Peyer's patch (tissue), 4 donors: ENCODE measurements around the gene TARDBP. TPM values are rescaled to one million over a fixed set of nuclear protein-coding genes. Genes with fewer than 3 reads are reported as not detected.
"Not testable (repeated sequence)": the region's sequence is repeated elsewhere in the genome, so short reads cannot be mapped to it uniquely, and the experiment has no call there.

ENCODE experiments used
- DNase-seq, 3 donors: peaks; one replicate each; pipeline ENCODE4 v3.0.0-alpha.2; 2017 to 2019
- H3K27ac ChIP-seq, 4 donors: fragments of 200-600 bp; sonication (generic); one replicate each; pipeline ENCODE4 v1.5.1; 2016 to 2019
- H3K27me3 ChIP-seq, 2 donors: fragments of 200-600 bp; sonication (generic); one replicate each; pipeline ENCODE4 v1.5.1; 2019
- H3K36me3 ChIP-seq, 3 donors: fragments of 200-600 bp; sonication (generic); one replicate each; pipeline ENCODE4 v1.5.1; 2016 to 2019
- H3K4me1 ChIP-seq, 4 donors: fragments of 200-600 bp; sonication (generic); one replicate each; pipeline ENCODE4 v1.5.1; 2016 to 2019
- H3K4me3 ChIP-seq, 4 donors: fragments of 200-600 bp; sonication (generic); 1 replicate in 3 of 4; 2 replicates in 1 of 4; pipeline ENCODE4 v1.5.1; 2016 to 2019; ENCODE audit warnings: mild to moderate bottlenecking in 1 of 4
- H3K9me3 ChIP-seq, 4 donors: fragments of 200-600 bp; sonication (generic); one replicate each; pipeline ENCODE4 v1.5.1; 2016 to 2019; ENCODE audit warnings: mild to moderate bottlenecking in 1 of 4
- POLR2A ChIP-seq, 2 donors: fragments of 450-650 bp; IDR thresholded peaks; one replicate each; pipeline ENCODE4 v1.5.1; 2017; ENCODE audit warnings: antibody characterized with exemption in 2 of 2, mild to moderate bottlenecking in 2 of 2, moderate library complexity in 2 of 2
- total RNA-seq, 4 donors: library from RNA; depleted of rRNA; stranded (reverse); fragments of >200 nt; gene quantifications; one replicate each; pipeline ENCODE4 v1.1.0, GENCODE V29; 2016
- TF ChIP-seq, protein P1 (sequence below), 6 experiments: fragments of 450-650 bp in 4 of 6; fragments of 200-600 bp in 2 of 6; sonication (generic) in 1 of 6; IDR thresholded peaks; one replicate each; pipeline ENCODE4 v1.5.1; 2017 to 2019; ENCODE audit warnings: antibody characterized with exemption in 6 of 6, mild to moderate bottlenecking in 3 of 6, moderate library complexity in 1 of 6

TARDBP gene
- total RNA-seq, 4 donors from 2014 or later, result 141 to 313 (median 167) TPM

- Histone ChIP-seq H3K27me3 (no peaks in the 10 kb centered on the region), H3K4me3 (peak overlapping the region; percentile 80 to 100 (median 94)), H3K36me3 (peaks cover 0 to 46% (median 3%) of the 10 kb centered on the region in 3 donors), H3K9me3 (no peaks in the 10 kb centered on the region), H3K4me1 (peaks cover 0 to 34% (median 9%) of the 10 kb centered on the region in 4 donors), H3K27ac (peak overlapping the region; percentile 95 to 99 (median 96))
- TF ChIP-seq, protein P1, sequence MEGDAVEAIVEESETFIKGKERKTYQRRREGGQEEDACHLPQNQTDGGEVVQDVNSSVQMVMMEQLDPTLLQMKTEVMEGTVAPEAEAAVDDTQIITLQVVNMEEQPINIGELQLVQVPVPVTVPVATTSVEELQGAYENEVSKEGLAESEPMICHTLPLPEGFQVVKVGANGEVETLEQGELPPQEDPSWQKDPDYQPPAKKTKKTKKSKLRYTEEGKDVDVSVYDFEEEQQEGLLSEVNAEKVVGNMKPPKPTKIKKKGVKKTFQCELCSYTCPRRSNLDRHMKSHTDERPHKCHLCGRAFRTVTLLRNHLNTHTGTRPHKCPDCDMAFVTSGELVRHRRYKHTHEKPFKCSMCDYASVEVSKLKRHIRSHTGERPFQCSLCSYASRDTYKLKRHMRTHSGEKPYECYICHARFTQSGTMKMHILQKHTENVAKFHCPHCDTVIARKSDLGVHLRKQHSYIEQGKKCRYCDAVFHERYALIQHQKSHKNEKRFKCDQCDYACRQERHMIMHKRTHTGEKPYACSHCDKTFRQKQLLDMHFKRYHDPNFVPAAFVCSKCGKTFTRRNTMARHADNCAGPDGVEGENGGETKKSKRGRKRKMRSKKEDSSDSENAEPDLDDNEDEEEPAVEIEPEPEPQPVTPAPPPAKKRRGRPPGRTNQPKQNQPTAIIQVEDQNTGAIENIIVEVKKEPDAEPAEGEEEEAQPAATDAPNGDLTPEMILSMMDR (IDR thresholded peaks at IDR 0.05), result no peak
- TF ChIP-seq POLR2A (IDR thresholded peaks at IDR 0.05), result no peak
- no peak for DNase-seq
Measured at GRCh38 chr1:11013160-11013531, 692 bp downstream of the TARDBP start.

- H3K4me1 ChIP-seq, result peaks cover 0 to 23% (median under 1%) of the 10 kb centered on the region in 4 donors
- not testable (repeated sequence) for DNase-seq, H3K4me3 ChIP-seq, H3K27me3 ChIP-seq, H3K27ac ChIP-seq, H3K9me3 ChIP-seq
- peaks cover 0 to 100% (median 9%) of the 10 kb centered on the region in 3 donors for H3K36me3 ChIP-seq
Measured at GRCh38 chr1:11019358-11019757, 6.9 kb downstream of the TARDBP start.

- Histone ChIP-seq H3K27me3 (no peaks in the 10 kb centered on the region), H3K27ac (no peak overlapping the region), H3K36me3 (peaks cover 0 to 98% (median 7%) of the 10 kb centered on the region in 3 donors), H3K4me1 (peaks cover 0 to 17% (median 0%) of the 10 kb centered on the region in 4 donors), H3K9me3 (no peaks in the 10 kb centered on the region), H3K4me3 (no peak overlapping the region)
- no peak for DNase-seq
- TF ChIP-seq, protein P1 (IDR thresholded peaks at IDR 0.05), result no peak
Measured at GRCh38 chr1:11019971-11020370, 7.5 kb downstream of the TARDBP start.

- Histone ChIP-seq H3K27me3 (no peaks in the 10 kb centered on the region), H3K36me3 (peaks cover 0 to 91% (median 7%) of the 10 kb centered on the region in 3 donors), H3K4me1 (no peaks in the 10 kb centered on the region), H3K9me3 (no peaks in the 10 kb centered on the region), H3K27ac (no peak overlapping the region), H3K4me3 (no peak overlapping the region)
- DNase-seq, result no peak
- TF ChIP-seq, protein P1 (IDR thresholded peaks at IDR 0.05), result no peak
- no peak for TF ChIP-seq POLR2A (IDR thresholded peaks at IDR 0.05)
Measured at GRCh38 chr1:11023201-11023600, 10.7 kb downstream of the TARDBP start.

DNA sequence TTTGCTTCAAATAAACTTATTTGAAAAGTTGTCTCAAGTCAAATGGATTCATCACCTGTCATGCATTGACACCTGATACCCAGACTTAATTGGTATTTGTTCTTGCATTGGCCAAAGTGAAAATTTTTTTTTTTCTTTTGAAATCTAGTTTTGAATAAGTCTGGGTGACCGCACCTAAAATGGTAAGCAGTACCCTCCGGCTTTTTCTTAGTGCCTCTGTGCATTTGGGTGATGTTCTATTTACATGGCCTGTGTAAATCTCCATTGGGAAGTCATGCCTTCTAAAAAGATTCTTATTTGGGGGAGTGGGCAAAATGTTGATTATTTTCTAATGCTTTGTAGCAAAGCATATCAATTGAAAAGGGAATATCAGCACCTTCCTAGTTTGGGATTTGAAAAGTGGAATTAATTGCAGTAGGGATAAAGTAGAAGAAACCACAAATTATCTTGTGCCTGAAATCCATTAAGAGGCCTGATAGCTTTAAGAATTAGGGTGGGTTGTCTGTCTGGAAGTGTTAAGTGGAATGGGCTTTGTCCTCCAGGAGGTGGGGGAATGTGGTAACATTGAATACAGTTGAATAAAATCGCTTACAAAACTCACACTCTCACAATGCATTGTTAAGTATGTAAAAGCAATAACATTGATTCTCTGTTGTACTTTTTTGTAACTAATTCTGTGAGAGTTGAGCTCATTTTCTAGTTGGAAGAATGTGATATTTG, 11.9 kb downstream of the TARDBP start:
- Histone ChIP-seq H3K27ac (no peak overlapping the region), H3K9me3 (no peaks in the 10 kb centered on the region), H3K36me3 (peaks cover 0 to 80% (median 7%) of the 10 kb centered on the region in 3 donors)

DNA sequence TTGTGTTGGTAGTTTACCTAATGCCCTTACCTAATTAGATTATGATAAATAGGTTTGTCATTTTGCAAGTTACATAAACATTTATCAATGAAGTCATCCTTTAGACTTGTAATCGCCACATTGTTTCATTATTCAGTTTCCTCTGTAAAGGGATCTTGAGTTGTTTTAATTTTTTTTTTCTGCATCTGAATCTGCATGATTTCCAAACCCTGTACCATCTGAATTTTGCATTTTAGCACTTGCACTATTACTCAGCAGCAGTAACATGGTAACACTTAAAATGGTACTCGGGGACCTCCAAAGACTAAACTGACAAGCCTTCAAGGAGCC, 12.4 kb downstream of the TARDBP start:
- Histone ChIP-seq H3K27ac (no peak overlapping the region), H3K9me3 (no peaks in the 10 kb centered on the region), H3K36me3 (peaks cover 0 to 78% (median 7%) of the 10 kb centered on the region in 3 donors), H3K4me1 (no peaks in the 10 kb centered on the region), H3K4me3 (no peak overlapping the region), H3K27me3 (no peaks in the 10 kb centered on the region)
- no peak for DNase-seq
- TF ChIP-seq POLR2A (IDR thresholded peaks at IDR 0.05), result no peak
- TF ChIP-seq, protein P1 (IDR thresholded peaks at IDR 0.05), result no peak

More for the DNA sequence above, 11.9 kb downstream of the TARDBP start:
- no peak for DNase-seq
- no peaks in the 10 kb centered on the region for H3K27me3 ChIP-seq
- TF ChIP-seq, protein P1 (IDR thresholded peaks at IDR 0.05), result no peak
- TF ChIP-seq POLR2A (IDR thresholded peaks at IDR 0.05), result no peak
- H3K4me1 ChIP-seq, result no peaks in the 10 kb centered on the region
- no peak overlapping the region for H3K4me3 ChIP-seq
